Astrocyte (in vitro differentiated cells and primary cell): ENCODE measurements around the gene HIC1. TPM values are rescaled to one million over a fixed set of nuclear protein-coding genes. Genes with fewer than 3 reads are reported as not detected.
A peak's percentile ranks its signal among the peaks of the same experiment; 100 is the strongest.

Source experiments
- DNase-seq: peaks from one replicate; pipeline ENCODE4 v3.0.0-alpha.2; 2010; ENCODE audit warnings: low read depth
- FAIRE-seq: peaks from 2 replicates; lab custom pipeline; 2011; peaks lifted over from hg19 to GRCh38; lab: Jason Lieb, UNC
- H2AFZ ChIP-seq: 2 replicates; pipeline ENCODE4 v1.6.0; 2012; ENCODE audit warnings: low read depth, low read length, inconsistent platforms
- H3K27ac ChIP-seq: 2 replicates; pipeline ENCODE4 v1.5.1; 2011; ENCODE audit warnings: low read depth, low read length, inconsistent platforms
- H3K27me3 ChIP-seq: 2 replicates; pipeline ENCODE4 v1.6.0; 2011; ENCODE audit warnings: low read length, inconsistent platforms; ENCODE audit not compliant: insufficient read depth
- H3K36me3 ChIP-seq: 2 replicates; pipeline ENCODE4 v1.5.1; 2011; ENCODE audit warnings: low read length, inconsistent platforms; ENCODE audit not compliant: insufficient read depth
- H3K4me1 ChIP-seq: 2 replicates; pipeline ENCODE4 v1.5.1; 2011; ENCODE audit warnings: low read length, inconsistent platforms; ENCODE audit not compliant: insufficient read depth
- H3K4me2 ChIP-seq: 2 replicates; pipeline ENCODE4 v1.6.0; 2012; ENCODE audit warnings: low read length, inconsistent platforms
- H3K4me3 ChIP-seq: 2 replicates; pipeline ENCODE4 v1.5.1; 2011; ENCODE audit warnings: low read depth, mild to moderate bottlenecking, low read length, inconsistent platforms; ENCODE audit not compliant: insufficient read depth
- H3K79me2 ChIP-seq: 2 replicates; pipeline ENCODE4 v1.6.0; 2012; ENCODE audit warnings: mild to moderate bottlenecking, low read length, inconsistent platforms; ENCODE audit not compliant: insufficient read depth
- H3K9ac ChIP-seq: 2 replicates; pipeline ENCODE4 v1.6.0; 2012; ENCODE audit warnings: mild to moderate bottlenecking, low read length, inconsistent platforms
- H3K9me3 ChIP-seq: 2 replicates; pipeline ENCODE4 v1.5.1; 2012; ENCODE audit warnings: low read depth, mild to moderate bottlenecking, low read length, inconsistent platforms; ENCODE audit not compliant: insufficient read depth
- H4K20me1 ChIP-seq: 2 replicates; pipeline ENCODE4 v1.6.0; 2012; ENCODE audit warnings: low read length, inconsistent platforms; ENCODE audit not compliant: insufficient read depth
- H3K27ac Mint-ChIP-seq: one replicate; pipeline ENCODE4 v1.8.0; 2021; ENCODE audit warnings: mild to moderate bottlenecking, mixed read lengths; ENCODE audit not compliant: unreplicated experiment
- H3K27me3 Mint-ChIP-seq: one replicate; pipeline ENCODE4 v1.8.0; 2021; ENCODE audit warnings: low read depth, mixed read lengths; ENCODE audit not compliant: unreplicated experiment
- H3K36me3 Mint-ChIP-seq: one replicate; pipeline ENCODE4 v1.8.0; 2021; ENCODE audit warnings: low read depth, mixed read lengths; ENCODE audit not compliant: unreplicated experiment
- H3K4me1 Mint-ChIP-seq: one replicate; pipeline ENCODE4 v1.8.0; 2021; ENCODE audit warnings: low read depth, mixed read lengths; ENCODE audit not compliant: unreplicated experiment
- H3K4me3 Mint-ChIP-seq: one replicate; pipeline ENCODE4 v1.8.0; 2021; ENCODE audit warnings: mild to moderate bottlenecking, moderate library complexity, mixed read lengths; ENCODE audit not compliant: unreplicated experiment
- H3K9me3 Mint-ChIP-seq: one replicate; pipeline ENCODE4 v1.8.0; 2021; ENCODE audit warnings: mild to moderate bottlenecking, mixed read lengths; ENCODE audit not compliant: unreplicated experiment
- EZH2 ChIP-seq: IDR thresholded peaks from 2 replicates; pipeline ENCODE4 v1.6.1; 2012; ENCODE audit warnings: mild to moderate bottlenecking, low read length, inconsistent platforms; ENCODE audit not compliant: insufficient read depth
- total RNA-seq: library from RNA; stranded (reverse); gene quantifications from 2 replicates; pipeline ENCODE4 v1.2.1, GENCODE V29; 2021
- TF ChIP-seq, protein P1 (sequence below): IDR thresholded peaks from 2 replicates; pipeline ENCODE4 v1.5.1; 2011; ENCODE audit warnings: low read depth, mild to moderate bottlenecking, inconsistent platforms, low read length, moderate library complexity; ENCODE audit not compliant: insufficient read depth

HIC1 gene
- total RNA-seq, 1 donor from 2014 or later, result 9.0 TPM

DNA sequence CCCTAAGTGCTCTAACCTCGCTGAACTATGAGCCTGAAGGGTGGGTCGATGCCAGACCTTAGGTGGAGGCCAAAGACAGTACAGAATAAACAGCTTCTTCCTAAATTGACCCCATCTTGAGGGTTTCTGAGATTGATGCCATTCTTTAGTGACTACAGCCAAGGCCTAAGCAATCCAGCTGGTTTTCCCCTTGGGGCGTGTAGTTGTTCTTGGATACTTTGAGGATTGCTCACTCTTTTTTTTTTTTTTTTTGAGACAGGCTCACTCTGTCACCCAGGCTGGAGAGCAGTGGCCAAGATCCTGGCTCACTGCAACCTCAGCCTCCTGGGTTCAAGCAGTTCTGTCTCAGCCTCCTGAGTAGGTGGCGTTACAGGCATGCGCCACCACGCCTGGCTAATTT, 11.1 kb upstream of the HIC1 start:
- no peak overlapping the region for H3K4me3 ChIP-seq
- DNase-seq, result peak; percentile 75
- H4K20me1 ChIP-seq, result peaks cover 23% of the 10 kb centered on the region
- Mint-ChIP-seq H3K36me3 (peaks cover 9% of the 10 kb centered on the region), H3K27me3 (peaks cover 2% of the 10 kb centered on the region), H3K4me1 (peaks cover 6% of the 10 kb centered on the region), H3K4me3 (peak overlapping the region; percentile 85), H3K9me3 (no peaks in the 10 kb centered on the region), H3K27ac (peak overlapping the region; percentile 55)
- no peak for FAIRE-seq
- H3K36me3 ChIP-seq, result peaks cover 3% of the 10 kb centered on the region
- H3K4me1 ChIP-seq, result peaks cover 35% of the 10 kb centered on the region
- H2AFZ ChIP-seq, result no peak overlapping the region
- peak overlapping the region; percentile 59 for H3K27ac ChIP-seq
- peaks cover 31% of the 10 kb centered on the region for H3K79me2 ChIP-seq
- H3K4me2 ChIP-seq, result peak overlapping the region; percentile 98
- H3K9ac ChIP-seq, result peak overlapping the region; percentile 94
- no peaks in the 10 kb centered on the region for H3K9me3 ChIP-seq
- no peak for TF ChIP-seq EZH2
- TF ChIP-seq, protein P1, sequence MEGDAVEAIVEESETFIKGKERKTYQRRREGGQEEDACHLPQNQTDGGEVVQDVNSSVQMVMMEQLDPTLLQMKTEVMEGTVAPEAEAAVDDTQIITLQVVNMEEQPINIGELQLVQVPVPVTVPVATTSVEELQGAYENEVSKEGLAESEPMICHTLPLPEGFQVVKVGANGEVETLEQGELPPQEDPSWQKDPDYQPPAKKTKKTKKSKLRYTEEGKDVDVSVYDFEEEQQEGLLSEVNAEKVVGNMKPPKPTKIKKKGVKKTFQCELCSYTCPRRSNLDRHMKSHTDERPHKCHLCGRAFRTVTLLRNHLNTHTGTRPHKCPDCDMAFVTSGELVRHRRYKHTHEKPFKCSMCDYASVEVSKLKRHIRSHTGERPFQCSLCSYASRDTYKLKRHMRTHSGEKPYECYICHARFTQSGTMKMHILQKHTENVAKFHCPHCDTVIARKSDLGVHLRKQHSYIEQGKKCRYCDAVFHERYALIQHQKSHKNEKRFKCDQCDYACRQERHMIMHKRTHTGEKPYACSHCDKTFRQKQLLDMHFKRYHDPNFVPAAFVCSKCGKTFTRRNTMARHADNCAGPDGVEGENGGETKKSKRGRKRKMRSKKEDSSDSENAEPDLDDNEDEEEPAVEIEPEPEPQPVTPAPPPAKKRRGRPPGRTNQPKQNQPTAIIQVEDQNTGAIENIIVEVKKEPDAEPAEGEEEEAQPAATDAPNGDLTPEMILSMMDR, result no peak
- no peaks in the 10 kb centered on the region for H3K27me3 ChIP-seq

- Histone ChIP-seq H3K4me3 (no peak overlapping the region), H3K9me3 (no peaks in the 10 kb centered on the region), H3K4me1 (peaks cover 39% of the 10 kb centered on the region), H3K36me3 (peaks cover 3% of the 10 kb centered on the region), H3K79me2 (peaks cover 31% of the 10 kb centered on the region), H3K27me3 (no peaks in the 10 kb centered on the region), H2AFZ (no peak overlapping the region), H3K9ac (no peak overlapping the region), H4K20me1 (peaks cover 23% of the 10 kb centered on the region), H3K4me2 (no peak overlapping the region), H3K27ac (peak overlapping the region; percentile 26)
- peaks cover 2% of the 10 kb centered on the region for H3K27me3 Mint-ChIP-seq
- peaks cover 9% of the 10 kb centered on the region for H3K36me3 Mint-ChIP-seq
- TF ChIP-seq, protein P1, result no peak
- no peak for TF ChIP-seq EZH2
- H3K4me3 Mint-ChIP-seq, result no peak overlapping the region
- DNase-seq (no peak), FAIRE-seq (no peak)
- H3K9me3 Mint-ChIP-seq, result no peaks in the 10 kb centered on the region
- peaks cover 10% of the 10 kb centered on the region for H3K4me1 Mint-ChIP-seq
- peak overlapping the region; percentile 18 for H3K27ac Mint-ChIP-seq
Observed at GRCh38 chr17:2044263-2044894, 10.5 kb upstream of the HIC1 start.

- Histone ChIP-seq H3K79me2 (peaks cover 26% of the 10 kb centered on the region), H3K9me3 (no peaks in the 10 kb centered on the region), H3K4me3 (no peak overlapping the region), H3K36me3 (peaks cover 3% of the 10 kb centered on the region), H4K20me1 (peaks cover 31% of the 10 kb centered on the region), H3K27me3 (no peaks in the 10 kb centered on the region), H3K4me1 (peaks cover 35% of the 10 kb centered on the region), H2AFZ (no peak overlapping the region), H3K27ac (no peak overlapping the region), H3K4me2 (no peak overlapping the region), H3K9ac (no peak overlapping the region)
- Mint-ChIP-seq H3K27ac (no peak overlapping the region), H3K36me3 (peaks cover 5% of the 10 kb centered on the region), H3K27me3 (peaks cover 4% of the 10 kb centered on the region), H3K4me3 (no peak overlapping the region), H3K4me1 (peaks cover 10% of the 10 kb centered on the region), H3K9me3 (peaks cover 2% of the 10 kb centered on the region)
- no peak for FAIRE-seq
- DNase-seq, result no peak
- TF ChIP-seq, protein P1, result no peak
- TF ChIP-seq EZH2, result no peak
Observed at GRCh38 chr17:2047590-2047989, 7.3 kb upstream of the HIC1 start.
